HepG2 (cell line): Measurements from ENCODE around the gene STK32C. TPM values are rescaled to one million over a fixed set of nuclear protein-coding genes. Genes with fewer than 3 reads are reported as not detected.

Experiments
- ATAC-seq: fragments of 200-7000 bp; cut with Tn5 transposase; 3 replicates; pipeline ENCODE4 v1.9.1; 2020; ENCODE audit warnings: mild to moderate bottlenecking, moderate library complexity
- BruUV-seq: library from RNA; stranded (reverse); fragments of 400-500 nt; replicated peaks from 2 replicates; lab custom pipeline; 2021; lab: Mats Ljungman, UMichigan
- CTCF ChIA-PET: fragments of 300-600 bp; formaldehyde crosslinking; extraction: SDS; loops from one replicate; lab custom pipeline; 2021; ENCODE audit warnings: low total read pairs, inconsistent platforms, low intra/inter-chr PET ratio; lab: Yijun Ruan, JAX
- POLR2A ChIA-PET: fragments of 350-600 bp; sonication (Branson Sonifier 250); formaldehyde crosslinking; loops from one replicate; lab custom pipeline; 2020; ENCODE audit warnings: antibody characterized with exemption, inconsistent platforms; lab: Yijun Ruan, JAX
- DNase-seq: peaks from one replicate; pipeline ENCODE4 v3.0.0-alpha.2; 2015; ENCODE audit warnings: low spot score
- FAIRE-seq: peaks from 3 replicates; lab custom pipeline; 2011; peaks lifted over from hg19 to GRCh38; lab: Jason Lieb, UNC
- H2AFZ ChIP-seq: one replicate; pipeline ENCODE4 v1.6.1; 2011; ENCODE audit warnings: low read length, inconsistent platforms
- H3K27ac ChIP-seq: fragments of 300-600 bp; 3 replicates; pipeline ENCODE4 v1.8.0; 2011; ENCODE audit warnings: mixed run types, mild to moderate bottlenecking, mixed read lengths, low read length, inconsistent platforms; ENCODE audit not compliant: insufficient read depth; ENCODE audit errors: extremely low read length
- H3K27me3 ChIP-seq, 2 experiments: fragments of 200-600 bp in 1 of 2; 2 replicates in 1 of 2; 3 replicates in 1 of 2; pipeline versions ENCODE4 v1.6.0 to v1.8.0; 2011; ENCODE audit warnings: low read length in 2 of 2, mild to moderate bottlenecking in 2 of 2, moderate library complexity in 2 of 2, inconsistent platforms in 1 of 2; ENCODE audit not compliant: insufficient read depth in 2 of 2, control insufficient read depth in 1 of 2
- H3K36me3 ChIP-seq, 2 experiments: fragments of 200-600 bp in 1 of 2; replicated peaks in 1 of 2; 2 replicates in 1 of 2; 3 replicates in 1 of 2; pipeline versions ENCODE4 v1.5.1 to v1.8.0; 2011; ENCODE audit warnings: low read length in 2 of 2, inconsistent platforms in 1 of 2; ENCODE audit not compliant: insufficient read depth in 2 of 2, control insufficient read depth in 1 of 2
- H3K4me1 ChIP-seq: 2 replicates; pipeline ENCODE4 v1.5.1; 2012; ENCODE audit warnings: low read length, inconsistent platforms; ENCODE audit not compliant: insufficient read depth
- H3K4me2 ChIP-seq: 2 replicates; pipeline ENCODE4 v1.6.0; 2011; ENCODE audit warnings: low read depth, low read length, inconsistent platforms
- H3K4me3 ChIP-seq, 3 experiments: fragments of 200-600 bp in 1 of 3; sonication (generic), shearing (Covaris generic) in 1 of 3; replicated peaks in 1 of 3; 2 replicates each; pipeline ENCODE4 v1.5.1; 2011 to 2016; ENCODE audit warnings: low read length in 3 of 3, inconsistent platforms in 2 of 3, low read depth in 2 of 3, mild to moderate bottlenecking in 2 of 3, control low read depth in 1 of 3, mixed read lengths in 1 of 3; ENCODE audit not compliant: insufficient read depth in 1 of 3
- H3K79me2 ChIP-seq: one replicate; pipeline ENCODE4 v1.6.1; 2011; ENCODE audit warnings: low read length, inconsistent platforms; ENCODE audit not compliant: insufficient read depth
- H3K9ac ChIP-seq: 2 replicates; pipeline ENCODE4 v1.6.0; 2011; ENCODE audit warnings: mild to moderate bottlenecking, low read depth, low read length, inconsistent platforms; ENCODE audit not compliant: insufficient read depth
- H3K9me3 ChIP-seq: 2 replicates; pipeline ENCODE4 v1.5.1; 2012; ENCODE audit warnings: mild to moderate bottlenecking, low read length
- H4K20me1 ChIP-seq: 2 replicates; pipeline ENCODE4 v1.6.0; 2011; ENCODE audit warnings: inconsistent platforms, mild to moderate bottlenecking, low read length, moderate library complexity; ENCODE audit not compliant: insufficient read depth
- ATAD3A ChIP-seq: sonication (generic); formaldehyde crosslinking; IDR thresholded peaks from 2 replicates; pipeline ENCODE4 v1.4.0; 2020; ENCODE audit warnings: missing genetic modification reagents
- BRCA1 ChIP-seq: sonication (generic); formaldehyde crosslinking; IDR thresholded peaks from 2 replicates; pipeline ENCODE4 v1.4.0; 2020; ENCODE audit warnings: missing genetic modification reagents
- EED ChIP-seq: sonication (generic); formaldehyde crosslinking; IDR thresholded peaks from 2 replicates; pipeline ENCODE4 v1.5.0; 2020; ENCODE audit warnings: mild to moderate bottlenecking, missing genetic modification reagents
- FOXA3 ChIP-seq: IDR thresholded peaks from 2 replicates; pipeline ENCODE4 v1.6.1; 2016; ENCODE audit warnings: missing genetic modification reagents, missing compliant biosample characterization
- NFE2L1 ChIP-seq: sonication (generic); formaldehyde crosslinking; IDR thresholded peaks from 2 replicates; pipeline ENCODE4 v1.4.0; 2020; ENCODE audit warnings: missing genetic modification reagents, mild to moderate bottlenecking, borderline replicate concordance
- POGK ChIP-seq: sonication (generic); formaldehyde crosslinking; conservative IDR thresholded peaks from 2 replicates; pipeline ENCODE4 v1.8.0; 2022; ENCODE audit warnings: mild to moderate bottlenecking, moderate library complexity, missing genetic modification reagents
- ZNF503 ChIP-seq: sonication (generic); formaldehyde crosslinking; IDR thresholded peaks from 2 replicates; pipeline ENCODE4 v1.4.0; 2020; ENCODE audit warnings: missing genetic modification reagents
- ZNF510 ChIP-seq: sonication (generic); formaldehyde crosslinking; IDR thresholded peaks from 2 replicates; pipeline ENCODE4 v1.4.0; 2020; ENCODE audit warnings: low read depth, mild to moderate bottlenecking, missing genetic modification reagents
- ZNF530 ChIP-seq: sonication (generic); formaldehyde crosslinking; IDR thresholded peaks from 2 replicates; pipeline ENCODE4 v1.5.0; 2020; ENCODE audit warnings: low read depth, mild to moderate bottlenecking, missing genetic modification reagents
- ZNF556 ChIP-seq: sonication (generic); formaldehyde crosslinking; IDR thresholded peaks from 2 replicates; pipeline ENCODE4 v1.4.0; 2020; ENCODE audit warnings: mild to moderate bottlenecking, missing genetic modification reagents, borderline replicate concordance
- ZNF569 ChIP-seq: sonication (generic); formaldehyde crosslinking; IDR thresholded peaks from 2 replicates; pipeline ENCODE4 v1.5.0; 2020; ENCODE audit warnings: mild to moderate bottlenecking, missing genetic modification reagents, moderate library complexity, borderline replicate concordance
- ZNF615 ChIP-seq: sonication (generic); formaldehyde crosslinking; IDR thresholded peaks from 2 replicates; pipeline ENCODE4 v1.5.0; 2020; ENCODE audit warnings: mild to moderate bottlenecking, missing genetic modification reagents, borderline replicate concordance
- ZNF740 ChIP-seq: sonication (generic); formaldehyde crosslinking; IDR thresholded peaks from 2 replicates; pipeline ENCODE4 v1.4.0; 2020; ENCODE audit warnings: missing genetic modification reagents
- ZNF761 ChIP-seq: sonication (generic); formaldehyde crosslinking; conservative IDR thresholded peaks from 2 replicates; pipeline ENCODE4 v1.4.0; 2020; ENCODE audit warnings: mild to moderate bottlenecking, missing genetic modification reagents
- ZNF777 ChIP-seq: sonication (generic); formaldehyde crosslinking; IDR thresholded peaks from 2 replicates; pipeline ENCODE4 v1.4.0; 2020; ENCODE audit warnings: missing genetic modification reagents
- ZNF879 ChIP-seq: sonication (generic); formaldehyde crosslinking; IDR thresholded peaks from 2 replicates; pipeline ENCODE4 v1.8.1; 2023; ENCODE audit warnings: missing genetic modification reagents
- WGBS: methylation state at CpG from one replicate; pipeline ENCODE4 v1.1.6; 2017; ENCODE audit warnings: low lambda C conversion rate; 5-methylcytosine and 5-hydroxymethylcytosine counted together
- in situ Hi-C: cut with HindIII; loops from 2 replicates; pipeline ENCODE4 v1.10.0; 2017; ENCODE audit warnings: low pct_unique_long_range_greater_than_20kb; ENCODE audit not compliant: extremely low pct_ligation_motif_present
- intact Hi-C: fragments of 100-400 bp; cut with micrococcal nuclease; formaldehyde crosslinking; loops from one replicate; pipeline ENCODE4 v1.10.0; 2022; ENCODE audit not compliant: unreplicated experiment
- polyA plus RNA-seq, 8 experiments: library from polyadenylated mRNA; depleted of rRNA in 3 of 8; stranded (reverse) in 7 of 8; unstranded in 1 of 8; fragments of >200 nt; fragmentation: Illumina TruSeq in 4 of 8; extraction: Trizol in 4 of 8; gene quantifications; 2 replicates each; pipeline versions ENCODE4 v1.2.1 to v1.2.3, GENCODE V29; 2011 to 2016; ENCODE audit warnings: low read depth in 4 of 8, missing spikeins in 1 of 8, mixed read lengths in 1 of 8; ENCODE audit not compliant: insufficient read depth in 1 of 8
- total RNA-seq, 5 experiments: library from RNA; depleted of rRNA; stranded (reverse); fragments of >200 nt; fragmentation: Illumina TruSeq; extraction: Trizol; gene quantifications; 2 replicates each; pipeline ENCODE4 v1.2.3, GENCODE V29; 2016; ENCODE audit warnings: low read depth in 1 of 5
- TF ChIP-seq, protein P1 (sequence below): sonication (generic); formaldehyde crosslinking; IDR thresholded peaks from 2 replicates; pipeline ENCODE4 v1.5.0; 2020; ENCODE audit warnings: mild to moderate bottlenecking, missing genetic modification reagents, borderline replicate concordance

The STK32C gene
- total and polyA plus RNA-seq, 2 of the 13 experiments (the other 11 are each of a cell fraction or from before 2014, with no cell fraction given) = 10.9 to 19.4 TPM

GRCh38 chr10:132229834-132230556 lies 77.8 kb downstream of the STK32C start:
- ChIA-PET POLR2A (no interaction called here), CTCF (no interaction called here)
- Histone ChIP-seq H4K20me1 (no peaks in the 10 kb centered on the region), H3K27me3 (no peaks in the 10 kb centered on the region), H2AFZ (no peak overlapping the region), H3K4me3 (no peak overlapping the region), H3K9ac (no peak overlapping the region), H3K27ac (no peak overlapping the region), H3K36me3 (no peaks in the 10 kb centered on the region), H3K4me2 (no peak overlapping the region), H3K79me2 (no peaks in the 10 kb centered on the region), H3K4me1 (no peaks in the 10 kb centered on the region), H3K9me3 (no peaks in the 10 kb centered on the region)
- FAIRE-seq (no peak), DNase-seq (no peak), ATAC-seq (no peak)
- WGBS = 92% methylated on average over 26 of the region's 36 CpGs
- intact Hi-C loops (no loop called here), in situ Hi-C loops (no loop called here)
- TF ChIP-seq ATAD3A (no peak), ZNF879 (CRISPR knock-in tag) (no peak), BRCA1 (no peak), POGK (CRISPR knock-in tag) (no peak), ZNF530 (no peak), ZNF615 (CRISPR knock-in tag) (no peak), ZNF777 (no peak), ZNF569 (CRISPR knock-in tag) (no peak), ZNF510 (CRISPR knock-in tag) (no peak), ZNF503 (CRISPR knock-in tag) (no peak), NFE2L1 (CRISPR knock-in tag) (no peak), ZNF556 (CRISPR knock-in tag) (no peak), ZNF740 (CRISPR knock-in tag) (no peak), ZNF761 (CRISPR knock-in tag) (no peak), FOXA3 (CRISPR knock-in tag) (no peak), EED (no peak)
- TF ChIP-seq, protein P1, sequence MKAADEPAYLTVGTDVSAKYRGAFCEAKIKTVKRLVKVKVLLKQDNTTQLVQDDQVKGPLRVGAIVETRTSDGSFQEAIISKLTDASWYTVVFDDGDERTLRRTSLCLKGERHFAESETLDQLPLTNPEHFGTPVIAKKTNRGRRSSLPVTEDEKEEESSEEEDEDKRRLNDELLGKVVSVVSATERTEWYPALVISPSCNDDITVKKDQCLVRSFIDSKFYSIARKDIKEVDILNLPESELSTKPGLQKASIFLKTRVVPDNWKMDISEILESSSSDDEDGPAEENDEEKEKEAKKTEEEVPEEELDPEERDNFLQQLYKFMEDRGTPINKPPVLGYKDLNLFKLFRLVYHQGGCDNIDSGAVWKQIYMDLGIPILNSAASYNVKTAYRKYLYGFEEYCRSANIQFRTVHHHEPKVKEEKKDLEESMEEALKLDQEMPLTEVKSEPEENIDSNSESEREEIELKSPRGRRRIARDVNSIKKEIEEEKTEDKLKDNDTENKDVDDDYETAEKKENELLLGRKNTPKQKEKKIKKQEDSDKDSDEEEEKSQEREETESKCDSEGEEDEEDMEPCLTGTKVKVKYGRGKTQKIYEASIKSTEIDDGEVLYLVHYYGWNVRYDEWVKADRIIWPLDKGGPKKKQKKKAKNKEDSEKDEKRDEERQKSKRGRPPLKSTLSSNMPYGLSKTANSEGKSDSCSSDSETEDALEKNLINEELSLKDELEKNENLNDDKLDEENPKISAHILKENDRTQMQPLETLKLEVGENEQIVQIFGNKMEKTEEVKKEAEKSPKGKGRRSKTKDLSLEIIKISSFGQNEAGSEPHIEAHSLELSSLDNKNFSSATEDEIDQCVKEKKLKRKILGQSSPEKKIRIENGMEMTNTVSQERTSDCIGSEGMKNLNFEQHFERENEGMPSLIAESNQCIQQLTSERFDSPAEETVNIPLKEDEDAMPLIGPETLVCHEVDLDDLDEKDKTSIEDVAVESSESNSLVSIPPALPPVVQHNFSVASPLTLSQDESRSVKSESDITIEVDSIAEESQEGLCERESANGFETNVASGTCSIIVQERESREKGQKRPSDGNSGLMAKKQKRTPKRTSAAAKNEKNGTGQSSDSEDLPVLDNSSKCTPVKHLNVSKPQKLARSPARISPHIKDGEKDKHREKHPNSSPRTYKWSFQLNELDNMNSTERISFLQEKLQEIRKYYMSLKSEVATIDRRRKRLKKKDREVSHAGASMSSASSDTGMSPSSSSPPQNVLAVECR (CRISPR knock-in tag) = no peak
- no TSS peak for BruUV-seq
